Hematopoietic multipotent progenitor cell (in vitro differentiated cells): ENCODE results near the gene TUBD1. TPM values are rescaled to one million over a fixed set of nuclear protein-coding genes. Genes with fewer than 3 reads are reported as not detected.
A peak's percentile ranks its signal among the peaks of the same experiment; 100 is the strongest.
"Not testable (repeated sequence)": the region's sequence is repeated elsewhere in the genome, so short reads cannot be mapped to it uniquely, and the experiment has no call there.

Source experiments
- DNase-seq, 3 donors: peaks; one replicate each; pipeline ENCODE4 v3.0.0-alpha.2; 2011 to 2015; ENCODE audit warnings: low read depth in 2 of 3, low spot score in 2 of 3
- total RNA-seq: library from RNA; depleted of rRNA; stranded (reverse); fragments of >200 nt; gene quantifications from one replicate; pipeline ENCODE4 v1.2.3, GENCODE V29; 2012

Gene TUBD1
- total RNA-seq, 1 donor, result 6.5 TPM

GRCh38 chr17:59877965-59878364 is 14.8 kb downstream of the TUBD1 start:
- no peak for DNase-seq

- DNase-seq, result no peak
Measured at GRCh38 chr17:59876107-59876506, 16.6 kb downstream of the TUBD1 start.

GRCh38 chr17:59874376-59874775 is 18.4 kb downstream of the TUBD1 start:
- no peak for DNase-seq

GRCh38 chr17:59873414-59873813 is 19.3 kb downstream of the TUBD1 start:
- not testable (repeated sequence) for DNase-seq

- no peak for DNase-seq
Measured at GRCh38 chr17:59872351-59872750, 20.4 kb downstream of the TUBD1 start.

GRCh38 chr17:59870482-59870881 is 22.3 kb downstream of the TUBD1 start:
- no peak for DNase-seq

- DNase-seq, result no peak
Measured at GRCh38 chr17:59869941-59870218, 22.9 kb downstream of the TUBD1 start.

GRCh38 chr17:59863616-59864015 is 29.1 kb downstream of the TUBD1 start:
- no peak for DNase-seq

- DNase-seq, result peak in 1 of 3 donors; percentile 84
Measured at GRCh38 chr17:59859444-59860025, 33.2 kb downstream of the TUBD1 start.

- DNase-seq, result no peak
Measured at GRCh38 chr17:59858932-59859331, 33.8 kb downstream of the TUBD1 start.

GRCh38 chr17:59858167-59858816 is 34.5 kb downstream of the TUBD1 start:
- no peak for DNase-seq

- no peak for DNase-seq
Measured at GRCh38 chr17:59856859-59857794, 35.6 kb downstream of the TUBD1 start.

GRCh38 chr17:59853919-59854729 is 38.6 kb downstream of the TUBD1 start:
- DNase-seq, result not testable (repeated sequence)

- DNase-seq, result peak in 1 of 3 donors; percentile 43
Measured at GRCh38 chr17:59853168-59853918, 39.4 kb downstream of the TUBD1 start.

- DNase-seq, result not testable (repeated sequence)
Measured at GRCh38 chr17:59852847-59853167, 39.9 kb downstream of the TUBD1 start.

GRCh38 chr17:59851439-59852375 is 41.0 kb downstream of the TUBD1 start:
- DNase-seq, result no peak

GRCh38 chr17:59850311-59850710 is 42.4 kb downstream of the TUBD1 start:
- DNase-seq, result not testable (repeated sequence)

GRCh38 chr17:59848778-59849177 is 44.0 kb downstream of the TUBD1 start:
- DNase-seq, result peak in 1 of 3 donors; percentile 56

GRCh38 chr17:59848385-59848668 is 44.4 kb downstream of the TUBD1 start:
- no peak for DNase-seq
